BE2C (cell line): Measurements from ENCODE around the gene NEU1.

ENCODE experiments used
- DNase-seq: peaks from one replicate; pipeline ENCODE4 v3.0.0-alpha.2; 2020
- H3K27me3 ChIP-seq: fragments of 250-450 bp; sonication (Bioruptor Pico); 2 replicates; pipeline ENCODE4 v1.5.1; 2020; ENCODE audit warnings: mild to moderate bottlenecking
- H3K36me3 ChIP-seq: fragments of 250-450 bp; sonication (Bioruptor Pico); 2 replicates; pipeline ENCODE4 v1.5.1; 2020; ENCODE audit warnings: mild to moderate bottlenecking
- H3K4me1 ChIP-seq: fragments of 250-450 bp; sonication (Bioruptor Pico); 2 replicates; pipeline ENCODE4 v1.5.1; 2020
- H3K4me3 ChIP-seq: 2 replicates; pipeline ENCODE4 v1.5.1; 2011; ENCODE audit warnings: low read depth, low read length
- H3K9me3 ChIP-seq: fragments of 250-450 bp; sonication (Bioruptor Pico); 2 replicates; pipeline ENCODE4 v1.5.1; 2020
- TF ChIP-seq, protein P1 (sequence below): IDR thresholded peaks from 2 replicates; pipeline ENCODE4 v1.5.1; 2012; ENCODE audit warnings: mild to moderate bottlenecking, low read depth, low read length

The NEU1 gene

DNA sequence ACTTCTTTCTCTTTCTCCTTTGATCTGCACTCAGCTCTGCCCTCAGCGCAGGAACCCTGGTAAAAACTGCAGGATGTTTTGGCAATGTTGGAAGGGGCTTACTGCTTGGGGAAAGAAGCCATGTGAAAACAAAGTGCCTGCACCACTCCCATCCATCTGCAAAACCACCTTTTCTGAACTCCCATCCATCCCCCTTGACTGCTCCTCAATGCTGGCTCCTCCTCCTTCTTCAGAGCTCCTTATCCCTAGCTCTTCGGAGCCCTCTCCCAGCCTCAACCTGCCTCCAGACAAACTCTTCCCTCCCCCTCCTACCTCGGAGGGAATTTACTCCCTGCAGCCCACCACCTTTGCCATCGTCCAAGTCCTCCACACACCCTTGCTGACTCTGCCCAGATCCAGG lies 43.5 kb upstream of the NEU1 start:
- Histone ChIP-seq H3K4me3 (no peak overlapping the region), H3K36me3 (no peaks in the 10 kb centered on the region), H3K27me3 (no peaks in the 10 kb centered on the region), H3K9me3 (no peaks in the 10 kb centered on the region), H3K4me1 (no peaks in the 10 kb centered on the region)
- DNase-seq: no peak
- TF ChIP-seq, protein P1, sequence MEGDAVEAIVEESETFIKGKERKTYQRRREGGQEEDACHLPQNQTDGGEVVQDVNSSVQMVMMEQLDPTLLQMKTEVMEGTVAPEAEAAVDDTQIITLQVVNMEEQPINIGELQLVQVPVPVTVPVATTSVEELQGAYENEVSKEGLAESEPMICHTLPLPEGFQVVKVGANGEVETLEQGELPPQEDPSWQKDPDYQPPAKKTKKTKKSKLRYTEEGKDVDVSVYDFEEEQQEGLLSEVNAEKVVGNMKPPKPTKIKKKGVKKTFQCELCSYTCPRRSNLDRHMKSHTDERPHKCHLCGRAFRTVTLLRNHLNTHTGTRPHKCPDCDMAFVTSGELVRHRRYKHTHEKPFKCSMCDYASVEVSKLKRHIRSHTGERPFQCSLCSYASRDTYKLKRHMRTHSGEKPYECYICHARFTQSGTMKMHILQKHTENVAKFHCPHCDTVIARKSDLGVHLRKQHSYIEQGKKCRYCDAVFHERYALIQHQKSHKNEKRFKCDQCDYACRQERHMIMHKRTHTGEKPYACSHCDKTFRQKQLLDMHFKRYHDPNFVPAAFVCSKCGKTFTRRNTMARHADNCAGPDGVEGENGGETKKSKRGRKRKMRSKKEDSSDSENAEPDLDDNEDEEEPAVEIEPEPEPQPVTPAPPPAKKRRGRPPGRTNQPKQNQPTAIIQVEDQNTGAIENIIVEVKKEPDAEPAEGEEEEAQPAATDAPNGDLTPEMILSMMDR: no peak

DNA sequence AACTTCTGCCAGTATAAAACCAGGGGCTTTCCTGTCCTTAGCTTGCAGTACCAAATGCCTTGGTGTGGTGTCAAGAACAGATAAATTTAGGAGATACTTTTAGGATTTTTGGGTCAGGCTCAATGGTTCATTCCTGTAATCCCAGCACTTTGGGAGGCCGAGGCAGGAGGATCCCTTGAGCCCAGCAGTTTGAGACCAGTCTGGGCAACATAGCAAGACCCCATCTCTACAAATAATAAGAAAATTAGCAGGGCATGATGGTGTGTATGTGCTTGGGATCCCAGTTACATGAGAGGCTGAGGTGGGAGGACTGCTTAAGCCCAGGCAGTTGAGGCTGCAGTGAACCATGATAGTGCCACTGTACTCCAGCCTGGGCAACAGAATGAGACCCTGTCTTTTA lies 42.4 kb upstream of the NEU1 start:
- no peak for DNase-seq
- Histone ChIP-seq H3K27me3 (no peaks in the 10 kb centered on the region), H3K4me1 (no peaks in the 10 kb centered on the region), H3K36me3 (no peaks in the 10 kb centered on the region), H3K9me3 (no peaks in the 10 kb centered on the region), H3K4me3 (no peak overlapping the region)
- TF ChIP-seq, protein P1: no peak

DNA sequence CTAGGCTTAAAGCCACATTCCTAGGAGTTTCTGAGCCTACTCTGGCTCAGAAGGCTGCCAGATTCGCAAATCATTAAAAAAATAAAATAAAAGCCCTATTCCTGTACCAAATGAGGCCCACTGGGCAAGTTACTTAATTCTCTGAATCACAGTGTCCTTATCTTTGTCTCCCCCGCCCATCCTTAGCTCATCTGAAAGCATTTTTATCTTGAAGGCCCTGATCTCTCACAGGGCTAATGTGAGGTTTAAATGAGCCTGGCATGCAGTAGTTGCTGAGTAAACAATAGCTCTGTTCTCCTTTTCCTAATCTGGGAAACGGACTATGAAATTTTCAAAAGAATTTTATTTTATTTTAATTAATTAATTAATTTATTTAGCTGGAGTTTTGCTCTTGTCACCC lies 41.3 kb upstream of the NEU1 start:
- Histone ChIP-seq H3K4me1 (no peaks in the 10 kb centered on the region), H3K9me3 (no peaks in the 10 kb centered on the region), H3K4me3 (no peak overlapping the region), H3K27me3 (no peaks in the 10 kb centered on the region), H3K36me3 (no peaks in the 10 kb centered on the region)
- no peak for DNase-seq
- TF ChIP-seq, protein P1: no peak

DNA sequence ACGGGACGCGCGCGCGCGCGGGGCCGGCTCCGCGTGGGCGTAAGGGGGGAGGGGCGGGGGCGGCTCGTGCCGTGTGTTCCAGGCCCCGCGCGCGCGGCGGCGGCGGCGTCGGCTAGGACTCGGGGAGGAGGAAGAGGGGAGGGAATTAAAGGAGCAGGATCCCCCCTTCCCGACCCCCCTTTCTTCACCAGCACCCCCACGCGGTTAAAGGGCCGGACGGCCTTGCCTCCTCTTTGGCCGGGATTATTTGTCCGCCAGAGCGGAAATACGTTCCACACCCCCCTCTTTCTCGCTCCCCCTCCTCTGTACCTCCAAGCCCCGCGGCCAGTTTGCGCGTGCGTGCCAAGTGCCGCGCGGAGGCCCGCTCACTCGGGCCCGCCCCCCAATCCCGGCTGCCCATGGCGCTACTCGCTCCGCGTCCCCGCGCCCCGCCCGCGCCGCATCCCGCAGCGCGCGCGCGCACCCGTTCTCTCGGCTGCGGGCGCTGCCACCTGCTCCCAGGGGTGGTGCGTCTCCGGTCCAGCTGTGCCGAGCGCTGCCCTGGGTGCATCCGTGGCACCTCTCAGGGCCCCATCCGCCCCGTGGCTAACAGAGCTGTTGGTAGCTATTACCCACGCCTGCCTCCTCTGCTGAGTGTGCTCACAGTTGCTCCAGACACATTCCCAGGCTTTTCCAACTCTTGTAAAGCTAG lies 39.5 kb upstream of the NEU1 start, which contains the start of gene ZBTB12:
TSS of gene ZBTB12 (minus strand) at position 134 of the 691 bp plus-strand sequence. CDS start 781 bp downstream, outside the sequence.
- Histone ChIP-seq H3K9me3 (no peaks in the 10 kb centered on the region), H3K4me1 (peaks cover 2% of the 10 kb centered on the region; the same call in 1 of the 2 replicates), H3K27me3 (no peaks in the 10 kb centered on the region), H3K36me3 (no peaks in the 10 kb centered on the region), H3K4me3 (peak within 1 kb of the TSS; percentile 72)
- DNase-seq: peak; percentile 92
- TF ChIP-seq, protein P1: no peak

DNA sequence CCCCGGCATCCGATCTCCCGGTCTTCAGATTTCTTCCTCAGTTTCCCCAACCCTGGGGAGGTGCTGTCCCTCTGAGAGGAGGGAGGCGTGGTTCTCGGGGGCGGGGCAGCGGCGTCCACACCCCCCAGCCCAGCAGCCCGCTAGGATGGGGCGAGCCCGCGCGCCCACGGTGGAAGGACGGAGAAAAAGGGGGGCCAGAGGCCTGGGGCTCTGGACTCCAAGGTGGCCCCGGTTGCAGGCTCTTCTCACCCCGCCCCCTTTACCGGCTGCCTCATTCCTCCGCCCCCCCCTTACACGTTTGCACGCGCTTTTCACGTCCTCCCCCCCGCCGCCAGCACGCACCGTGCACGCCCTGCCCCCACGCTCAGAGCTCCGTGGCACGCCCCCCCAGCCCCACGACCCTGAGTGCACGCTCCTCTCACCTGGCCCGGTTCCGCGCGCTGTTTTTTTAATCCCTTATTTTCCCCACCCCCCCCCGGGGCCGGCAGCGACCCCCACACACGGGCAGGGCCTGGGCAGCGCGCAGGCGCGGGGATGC lies 38.9 kb upstream of the NEU1 start:
- DNase-seq: peak; percentile 42
- Histone ChIP-seq H3K4me1 (peaks cover 2% of the 10 kb centered on the region; the same call in 1 of the 2 replicates), H3K4me3 (peak overlapping the region; percentile 72), H3K36me3 (peaks cover under 1% of the 10 kb centered on the region; the same call in 1 of the 2 replicates), H3K27me3 (no peaks in the 10 kb centered on the region), H3K9me3 (no peaks in the 10 kb centered on the region)
- TF ChIP-seq, protein P1: no peak

DNA sequence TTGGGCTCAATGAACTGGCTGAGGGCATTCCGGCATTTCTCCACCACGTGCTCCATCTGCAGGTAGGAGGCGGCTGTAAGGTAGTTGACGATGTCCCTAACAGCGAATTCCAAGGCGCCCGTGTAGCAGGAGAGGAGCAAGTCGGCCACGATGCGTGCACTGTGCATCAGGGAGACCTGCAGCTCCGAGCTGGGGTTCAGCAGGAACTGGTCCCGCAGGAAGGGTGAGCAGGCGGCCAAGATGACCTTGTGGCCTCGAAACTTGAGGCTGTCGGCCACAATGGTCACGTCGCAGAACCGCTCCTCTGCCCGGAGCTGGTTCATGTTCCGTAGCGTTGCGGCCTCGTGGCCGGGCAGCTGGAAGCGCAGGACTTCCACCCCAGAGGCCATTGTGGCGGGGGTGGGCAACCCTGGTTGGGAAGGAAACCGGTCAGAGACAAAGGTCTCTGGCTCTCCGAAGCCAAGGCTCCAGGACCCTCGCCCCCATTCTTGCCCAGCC lies 38.3 kb upstream of the NEU1 start:
- no peak for DNase-seq
- Histone ChIP-seq H3K9me3 (no peaks in the 10 kb centered on the region), H3K4me3 (peak overlapping the region; percentile 72), H3K4me1 (peaks cover 2% of the 10 kb centered on the region; the same call in 1 of the 2 replicates), H3K36me3 (peaks cover 6% of the 10 kb centered on the region), H3K27me3 (no peaks in the 10 kb centered on the region)
- TF ChIP-seq, protein P1: no peak
